GM23338 (cell line): ENCODE results near the gene SNTB2. TPM values are rescaled to one million over a fixed set of nuclear protein-coding genes. Genes with fewer than 3 reads are reported as not detected.

Experiments
- ATAC-seq: fragments of 200-7000 bp; cut with Tn5 transposase; 3 replicates; pipeline ENCODE4 v1.9.1; 2020
- DNase-seq: peaks from one replicate; pipeline ENCODE4 v3.0.0-alpha.2; 2015; ENCODE audit warnings: low spot score
- H2AFZ ChIP-seq: fragments of 200-600 bp; sonication (generic); 2 replicates; pipeline ENCODE4 v1.8.0; 2016; ENCODE audit warnings: antibody characterized with exemption, mild to moderate bottlenecking, moderate library complexity
- H3F3A ChIP-seq: fragments of 200-600 bp; sonication (generic); replicated peaks from 2 replicates; pipeline ENCODE4 v1.8.0; 2017; ENCODE audit warnings: antibody characterized with exemption, mixed run types, low read depth
- H3K27ac ChIP-seq: fragments of 200-600 bp; sonication (generic); 2 replicates; pipeline ENCODE4 v1.6.1; 2016; ENCODE audit warnings: low read depth
- H3K27me3 ChIP-seq: fragments of 200-600 bp; sonication (generic); 2 replicates; pipeline ENCODE4 v1.8.0; 2016; ENCODE audit warnings: mild to moderate bottlenecking, mixed run types, moderate library complexity; ENCODE audit not compliant: insufficient read depth
- H3K36me3 ChIP-seq: fragments of 200-600 bp; sonication (generic); 2 replicates; pipeline ENCODE4 v1.8.0; 2016; ENCODE audit warnings: mild to moderate bottlenecking; ENCODE audit not compliant: insufficient read depth
- H3K4me1 ChIP-seq: fragments of 200-600 bp; sonication (generic); 2 replicates; pipeline ENCODE4 v1.8.0; 2016; ENCODE audit warnings: mild to moderate bottlenecking, moderate library complexity; ENCODE audit not compliant: insufficient read depth
- H3K4me2 ChIP-seq: fragments of 200-600 bp; sonication (generic); 2 replicates; pipeline ENCODE4 v1.7.1; 2017; ENCODE audit warnings: mixed run types
- H3K4me3 ChIP-seq: fragments of 200-600 bp; sonication (generic); 2 replicates; pipeline ENCODE4 v1.6.1; 2016; ENCODE audit warnings: mixed run types
- H3K79me2 ChIP-seq: fragments of 200-600 bp; sonication (generic); replicated peaks from 2 replicates; pipeline ENCODE4 v1.8.0; 2017; ENCODE audit warnings: mild to moderate bottlenecking; ENCODE audit not compliant: insufficient read depth
- H3K9me2 ChIP-seq: fragments of 200-600 bp; sonication (generic); 2 replicates; pipeline ENCODE4 v1.8.0; 2017; ENCODE audit not compliant: insufficient read depth
- H4K20me1 ChIP-seq: fragments of 200-600 bp; sonication (generic); replicated peaks from 2 replicates; pipeline ENCODE4 v1.8.0; 2017; ENCODE audit warnings: mild to moderate bottlenecking; ENCODE audit not compliant: insufficient read depth
- H3K27ac Mint-ChIP-seq: 2 replicates; pipeline ENCODE4 v1.8.0; 2020; ENCODE audit warnings: inconsistent platforms, mild to moderate bottlenecking, moderate library complexity, mixed read lengths
- H3K27me3 Mint-ChIP-seq: 3 replicates; pipeline ENCODE4 v1.8.0; 2022; ENCODE audit warnings: low read depth, mild to moderate bottlenecking, moderate library complexity, mixed read lengths, inconsistent platforms; ENCODE audit not compliant: insufficient read depth, poor library complexity
- H3K36me3 Mint-ChIP-seq: 3 replicates; pipeline ENCODE4 v1.8.0; 2021; ENCODE audit warnings: low read depth, mild to moderate bottlenecking, inconsistent platforms, moderate library complexity, mixed read lengths
- H3K4me1 Mint-ChIP-seq: 3 replicates; pipeline ENCODE4 v1.8.0; 2020; ENCODE audit warnings: mild to moderate bottlenecking, inconsistent platforms, mixed read lengths
- H3K4me3 Mint-ChIP-seq: 3 replicates; pipeline ENCODE4 v1.8.0; 2021; ENCODE audit warnings: moderate library complexity, mild to moderate bottlenecking, inconsistent platforms, mixed read lengths
- H3K9me3 Mint-ChIP-seq: 3 replicates; pipeline ENCODE4 v1.8.0; 2020; ENCODE audit warnings: moderate library complexity, mild to moderate bottlenecking, inconsistent platforms, mixed read lengths
- CREB1 ChIP-seq: fragments of 250-450 bp; sonication (Bioruptor Pico); IDR thresholded peaks from 2 replicates; pipeline ENCODE4 v1.5.0; 2020; ENCODE audit warnings: low read depth, mild to moderate bottlenecking, moderate library complexity
- CTCF ChIP-seq, 2 experiments: fragments of 200-600 bp in 1 of 2; sonication (generic) in 1 of 2; conservative IDR thresholded peaks; 2 replicates each; pipeline versions ENCODE4 v1.5.1 to v1.6.1; 2016 to 2017; ENCODE audit warnings: antibody characterized with exemption in 2 of 2, low read depth in 2 of 2, mild to moderate bottlenecking in 2 of 2, moderate library complexity in 1 of 2
- ETS1 ChIP-seq: IDR thresholded peaks from 2 replicates; pipeline ENCODE4 v1.6.1; 2016; ENCODE audit warnings: antibody characterized with exemption
- EZH2 ChIP-seq: fragments of 200-600 bp; sonication (generic); IDR thresholded peaks from one replicate; pipeline ENCODE4 v1.8.0; 2017; ENCODE audit warnings: antibody characterized with exemption, mild to moderate bottlenecking, low read depth; ENCODE audit not compliant: unreplicated experiment
- EZH2phosphoT487 ChIP-seq: fragments of 200-600 bp; sonication (generic); IDR thresholded peaks from one replicate; pipeline ENCODE4 v1.8.1; 2018; ENCODE audit warnings: antibody characterized with exemption; ENCODE audit not compliant: unreplicated experiment
- JUNB ChIP-seq: IDR thresholded peaks from one replicate; pipeline ENCODE4 v1.6.1; 2016; ENCODE audit warnings: antibody characterized with exemption; ENCODE audit not compliant: unreplicated experiment
- NANOG ChIP-seq: IDR thresholded peaks from 2 replicates; pipeline ENCODE4 v1.6.1; 2016; ENCODE audit warnings: antibody characterized with exemption, borderline replicate concordance
- POLR2AphosphoS5 ChIP-seq: IDR thresholded peaks from 2 replicates; pipeline ENCODE4 v1.6.1; 2016; ENCODE audit warnings: antibody characterized with exemption, low read depth
- STAT1 ChIP-seq: IDR thresholded peaks from one replicate; pipeline ENCODE4 v1.6.1; 2016; ENCODE audit warnings: antibody characterized with exemption; ENCODE audit not compliant: unreplicated experiment
- ZNF114 ChIP-seq: fragments of 250-450 bp; sonication (Bioruptor Pico); IDR thresholded peaks from 2 replicates; pipeline ENCODE4 v1.5.0; 2020; ENCODE audit warnings: mild to moderate bottlenecking, moderate library complexity
- ZNF331 ChIP-seq: fragments of 250-450 bp; sonication (Bioruptor Pico); IDR thresholded peaks from 2 replicates; pipeline ENCODE4 v1.5.0; 2020; ENCODE audit warnings: low read depth, mild to moderate bottlenecking, moderate library complexity
- ZNF462 ChIP-seq: fragments of 250-450 bp; sonication (Bioruptor Pico); IDR thresholded peaks from 2 replicates; pipeline ENCODE4 v1.5.0; 2020; ENCODE audit warnings: mild to moderate bottlenecking, moderate library complexity
- polyA plus RNA-seq: library from polyadenylated mRNA; unstranded; fragments of >200 nt; fragmentation: Nextera tagmentation; extraction: Ambion mirVana; gene quantifications from 2 replicates; pipeline ENCODE4 v1.2.1, GENCODE V29; 2016
- total RNA-seq: library from RNA; depleted of rRNA; stranded (reverse); fragments of >200 nt; shearing (Covaris generic); gene quantifications from 2 replicates; pipeline ENCODE4 v1.2.3, GENCODE V29; 2014

SNTB2 gene
- total and polyA plus RNA-seq, 2 experiments from 2014 or later: 4.8 to 42.7 TPM

GRCh38 chr16:69302301-69302700 lies 115.3 kb downstream of the SNTB2 start:
- no peak overlapping the region for H3K27ac Mint-ChIP-seq
- Histone ChIP-seq H3K9me2 (no peaks in the 10 kb centered on the region), H3K27ac (no peak overlapping the region), H3K4me3 (no peak overlapping the region), H3K4me2 (no peak overlapping the region), H3K4me1 (peaks cover 4% of the 10 kb centered on the region; the same call in 1 of the 2 replicates), H3K27me3 (no peaks in the 10 kb centered on the region), H4K20me1 (no peaks in the 10 kb centered on the region), H2AFZ (no peak overlapping the region), H3K79me2 (no peaks in the 10 kb centered on the region), H3F3A (peaks cover 4% of the 10 kb centered on the region; the same call in 1 of the 2 replicates), H3K36me3 (0 out of 2 replicates have a peak, but pooled peaks cover 3% of the 10 kb centered on the region)
- no peak for DNase-seq
- ATAC-seq: no peak
- H3K9me3 Mint-ChIP-seq: no peaks in the 10 kb centered on the region
- no peaks in the 10 kb centered on the region for H3K4me1 Mint-ChIP-seq
- H3K4me3 Mint-ChIP-seq: no peak overlapping the region
- H3K36me3 Mint-ChIP-seq: peaks cover 13% of the 10 kb centered on the region; the same call in 2 of the 3 replicates
- no peak for TF ChIP-seq JUNB
- no peak for TF ChIP-seq EZH2phosphoT487
- no peak for TF ChIP-seq CREB1 (CRISPR knock-in tag)
- TF ChIP-seq ZNF331: no peak
- TF ChIP-seq ZNF114 (CRISPR knock-in tag): no peak
- TF ChIP-seq ZNF462 (CRISPR knock-in tag): no peak
- TF ChIP-seq ETS1: no peak
- no peak for TF ChIP-seq EZH2
- no peak for TF ChIP-seq STAT1
- no peak for TF ChIP-seq CTCF (conservative IDR thresholded peaks at IDR 0.05; ENCODE audit: low read depth in 2 of 2)
- no peak for TF ChIP-seq POLR2AphosphoS5
- no peak for TF ChIP-seq NANOG
- peaks cover 1% of the 10 kb centered on the region for H3K27me3 Mint-ChIP-seq
